Trophoblast cell (in vitro differentiated cells and primary cell): Measurements from ENCODE around the gene DLD.

Experiments
- DNase-seq, 2 donors: peaks; one replicate each; pipeline ENCODE4 v3.0.0-alpha.2; 2016
- H2AFZ ChIP-seq: 2 replicates; pipeline ENCODE4 v1.6.1; 2013; ENCODE audit warnings: low read length, moderate library complexity, mild to moderate bottlenecking; ENCODE audit not compliant: insufficient read depth, poor library complexity
- H2AK5ac ChIP-seq: 2 replicates; pipeline ENCODE4 v1.6.1; 2013; ENCODE audit warnings: mild to moderate bottlenecking, low read length
- H2BK120ac ChIP-seq: 2 replicates; pipeline ENCODE4 v1.6.1; 2013; ENCODE audit warnings: low read length, mild to moderate bottlenecking, moderate library complexity; ENCODE audit not compliant: insufficient read depth, poor library complexity
- H2BK12ac ChIP-seq: 2 replicates; pipeline ENCODE4 v1.6.1; 2013; ENCODE audit warnings: mild to moderate bottlenecking, low read length, moderate library complexity
- H2BK5ac ChIP-seq: 2 replicates; pipeline ENCODE4 v1.6.1; 2013; ENCODE audit warnings: low read length, low read depth, moderate library complexity, mild to moderate bottlenecking; ENCODE audit not compliant: poor library complexity
- H3K14ac ChIP-seq: 2 replicates; pipeline ENCODE4 v1.6.1; 2013; ENCODE audit warnings: mild to moderate bottlenecking, low read length
- H3K18ac ChIP-seq: 2 replicates; pipeline ENCODE4 v1.6.1; 2013; ENCODE audit warnings: mild to moderate bottlenecking, low read length
- H3K23ac ChIP-seq: 2 replicates; pipeline ENCODE4 v1.6.1; 2013; ENCODE audit warnings: low read length
- H3K27ac ChIP-seq: 2 replicates; pipeline ENCODE4 v1.5.1; 2013; ENCODE audit warnings: low read depth, mild to moderate bottlenecking, inconsistent platforms, low read length, moderate library complexity
- H3K27me3 ChIP-seq: 2 replicates; pipeline ENCODE4 v1.6.1; 2013; ENCODE audit warnings: inconsistent platforms, mild to moderate bottlenecking, low read length, moderate library complexity; ENCODE audit not compliant: insufficient read depth
- H3K36me3 ChIP-seq, 2 experiments: 1 replicate in 1 of 2; 2 replicates in 1 of 2; pipeline ENCODE4 v1.6.1; 2013; ENCODE audit warnings: low read length in 2 of 2, mild to moderate bottlenecking in 2 of 2, moderate library complexity in 1 of 2; ENCODE audit not compliant: insufficient read depth in 2 of 2, control insufficient read depth in 1 of 2
- H3K4ac ChIP-seq: 2 replicates; pipeline ENCODE4 v1.6.1; 2013; ENCODE audit warnings: low read depth, mild to moderate bottlenecking, low read length, moderate library complexity
- H3K4me1 ChIP-seq, 2 experiments: 1 replicate in 1 of 2; 2 replicates in 1 of 2; pipeline ENCODE4 v1.6.1; 2013; ENCODE audit warnings: low read length in 2 of 2, mild to moderate bottlenecking in 2 of 2, moderate library complexity in 1 of 2; ENCODE audit not compliant: insufficient read depth in 2 of 2, control insufficient read depth in 1 of 2
- H3K4me2 ChIP-seq: 2 replicates; pipeline ENCODE4 v1.6.1; 2013; ENCODE audit warnings: inconsistent platforms, mild to moderate bottlenecking, low read length, moderate library complexity
- H3K4me3 ChIP-seq: 2 replicates; pipeline ENCODE4 v1.5.1; 2013; ENCODE audit warnings: mild to moderate bottlenecking, low read depth, low read length, inconsistent platforms
- H3K79me1 ChIP-seq: one replicate; pipeline ENCODE4 v1.6.1; 2013; ENCODE audit warnings: low read length
- H3K79me2 ChIP-seq: 2 replicates; pipeline ENCODE4 v1.6.1; 2013; ENCODE audit warnings: low read length, mild to moderate bottlenecking; ENCODE audit not compliant: control insufficient read depth, insufficient read depth, poor library complexity
- H3K9ac ChIP-seq: 2 replicates; pipeline ENCODE4 v1.6.1; 2013; ENCODE audit warnings: mild to moderate bottlenecking, low read length
- H3K9me3 ChIP-seq: 2 replicates; pipeline ENCODE4 v1.6.1; 2013; ENCODE audit warnings: low read depth, mild to moderate bottlenecking, control low read depth, inconsistent platforms, low read length; ENCODE audit not compliant: insufficient read depth
- H4K12ac ChIP-seq: 2 replicates; pipeline ENCODE4 v1.6.1; 2013; ENCODE audit warnings: low read depth, mild to moderate bottlenecking, low read length, moderate library complexity
- H4K8ac ChIP-seq: 2 replicates; pipeline ENCODE4 v1.6.1; 2013; ENCODE audit warnings: low read depth, mild to moderate bottlenecking, low read length, moderate library complexity
- H4K91ac ChIP-seq: one replicate; pipeline ENCODE4 v1.6.1; 2013; ENCODE audit warnings: low read depth, mild to moderate bottlenecking, low read length, moderate library complexity
- WGBS: extraction: QIAGEN DNeasy Blood & Tissue Kit; methylation state at CpG from one replicate; pipeline ENCODE4 v1.1.7; 2013; ENCODE audit warnings: missing lambda C conversion rate; ENCODE audit not compliant: insufficient read length, insufficient coverage; ENCODE audit errors: extremely low coverage; 5-methylcytosine and 5-hydroxymethylcytosine counted together

The DLD gene

DNA sequence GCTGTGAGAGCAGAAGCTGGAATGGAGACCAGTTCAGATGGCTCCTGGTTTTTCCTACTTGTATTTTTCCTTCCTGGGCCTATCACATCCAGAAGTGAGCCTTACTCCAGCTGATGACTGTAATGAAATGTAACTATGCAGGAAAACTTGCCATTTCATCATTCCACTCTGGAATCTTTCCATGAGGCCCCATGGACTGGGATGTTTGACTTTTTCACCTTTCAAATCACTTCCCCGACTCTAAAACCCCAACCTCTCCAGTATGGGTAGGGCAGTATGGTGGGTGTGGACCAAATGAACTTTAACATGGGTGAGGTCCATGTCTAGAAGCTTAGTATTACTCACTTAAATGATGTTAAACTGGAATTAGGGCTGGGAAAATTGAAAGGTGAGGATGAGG, 40.3 kb upstream of the DLD start:
- Histone ChIP-seq H3K27me3 (no peaks in the 10 kb centered on the region), H2BK120ac (no peak overlapping the region), H2BK12ac (no peak overlapping the region), H2BK5ac (no peak overlapping the region), H3K18ac (no peak overlapping the region), H3K27ac (no peak overlapping the region), H2AFZ (no peak overlapping the region), H3K4me1 (no peaks in the 10 kb centered on the region), H3K36me3 (no peaks in the 10 kb centered on the region), H3K9ac (no peak overlapping the region), H4K8ac (no peak overlapping the region), H3K14ac (no peak overlapping the region), H3K79me2 (no peaks in the 10 kb centered on the region), H3K4me3 (no peak overlapping the region), H3K4ac (no peak overlapping the region), H3K4me2 (no peak overlapping the region), H2AK5ac (no peak overlapping the region), H3K23ac (no peak overlapping the region), H4K91ac (no peak overlapping the region), H3K79me1 (no peaks in the 10 kb centered on the region), H4K12ac (no peak overlapping the region), H3K9me3 (no peaks in the 10 kb centered on the region)
- DNase-seq, result no peak
- WGBS, result no CpG with 5 or more reads among the region's 1 CpG

DNA sequence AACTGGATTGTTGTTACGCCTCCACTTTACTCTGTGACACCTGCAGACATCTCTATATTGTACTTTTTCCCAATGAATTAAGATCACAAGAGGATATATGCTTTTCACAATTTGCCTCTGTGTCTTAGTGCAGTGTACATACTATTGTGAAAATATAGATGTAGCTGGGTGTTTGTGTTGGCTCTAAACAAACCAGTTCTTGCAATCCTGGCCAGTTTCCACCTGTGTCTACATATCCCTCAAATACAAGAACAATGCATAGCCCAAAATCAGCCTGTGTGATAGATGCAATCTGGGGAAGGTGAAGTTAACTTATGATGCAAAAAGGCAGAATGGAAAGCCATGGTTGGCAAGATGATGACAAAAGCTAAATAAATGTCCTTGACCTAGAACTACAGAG, 36.5 kb upstream of the DLD start:
- Histone ChIP-seq H3K18ac (no peak overlapping the region), H2BK12ac (no peak overlapping the region), H2AFZ (no peak overlapping the region), H2BK5ac (no peak overlapping the region), H3K14ac (no peak overlapping the region), H3K27me3 (no peaks in the 10 kb centered on the region), H3K9me3 (no peaks in the 10 kb centered on the region), H2AK5ac (no peak overlapping the region), H3K4me1 (no peaks in the 10 kb centered on the region), H3K79me1 (no peaks in the 10 kb centered on the region), H2BK120ac (no peak overlapping the region), H3K79me2 (no peaks in the 10 kb centered on the region), H3K27ac (no peak overlapping the region), H3K36me3 (no peaks in the 10 kb centered on the region), H4K8ac (no peak overlapping the region), H3K9ac (no peak overlapping the region), H4K91ac (no peak overlapping the region), H3K4me3 (no peak overlapping the region), H3K4ac (no peak overlapping the region), H3K4me2 (no peak overlapping the region), H4K12ac (no peak overlapping the region), H3K23ac (no peak overlapping the region)
- DNase-seq, result no peak
- no CpG with 5 or more reads among the region's 1 CpG for WGBS

GRCh38 chr7:107854989-107855388, 36.0 kb upstream of the DLD start:
- Histone ChIP-seq H3K27ac (no peak overlapping the region), H3K79me2 (no peaks in the 10 kb centered on the region), H3K4ac (no peak overlapping the region), H3K9me3 (no peaks in the 10 kb centered on the region), H4K12ac (no peak overlapping the region), H3K4me1 (no peaks in the 10 kb centered on the region), H3K9ac (no peak overlapping the region), H3K18ac (no peak overlapping the region), H4K91ac (no peak overlapping the region), H2AK5ac (no peak overlapping the region), H2AFZ (no peak overlapping the region), H3K23ac (no peak overlapping the region), H3K36me3 (no peaks in the 10 kb centered on the region), H2BK5ac (no peak overlapping the region), H4K8ac (no peak overlapping the region), H3K4me3 (no peak overlapping the region), H3K14ac (no peak overlapping the region), H3K4me2 (no peak overlapping the region), H2BK120ac (no peak overlapping the region), H3K79me1 (no peaks in the 10 kb centered on the region), H2BK12ac (no peak overlapping the region), H3K27me3 (no peaks in the 10 kb centered on the region)
- WGBS, result no CpG with 5 or more reads among the region's 4 CpGs
- no peak for DNase-seq

- no peaks in the 10 kb centered on the region for H3K27me3 ChIP-seq
- no peak overlapping the region for H3K9ac ChIP-seq
- H3K4ac ChIP-seq, result no peak overlapping the region
- no peak overlapping the region for H4K12ac ChIP-seq
- H3K4me3 ChIP-seq, result no peak overlapping the region
- H3K18ac ChIP-seq, result no peak overlapping the region
- H3K23ac ChIP-seq, result no peak overlapping the region
- no peak overlapping the region for H4K91ac ChIP-seq
- H2BK120ac ChIP-seq, result no peak overlapping the region
- no peak overlapping the region for H4K8ac ChIP-seq
- H3K79me1 ChIP-seq, result no peaks in the 10 kb centered on the region
- no peak for DNase-seq
- no peaks in the 10 kb centered on the region for H3K36me3 ChIP-seq
- no peak overlapping the region for H2BK12ac ChIP-seq
- no peak overlapping the region for H2AFZ ChIP-seq
- no peak overlapping the region for H3K14ac ChIP-seq
- H2BK5ac ChIP-seq, result no peak overlapping the region
- H2AK5ac ChIP-seq, result no peak overlapping the region
- no peaks in the 10 kb centered on the region for H3K79me2 ChIP-seq
- H3K27ac ChIP-seq, result no peak overlapping the region
- H3K4me2 ChIP-seq, result no peak overlapping the region
- no peaks in the 10 kb centered on the region for H3K9me3 ChIP-seq
- no CpG with 5 or more reads among the region's 4 CpGs for WGBS
- H3K4me1 ChIP-seq, result no peaks in the 10 kb centered on the region
These were observed 34.0 kb upstream of the DLD start for GRCh38 chr7:107856806-107857540.
